NCI-H1092 treated with DMSO at 0.1 percent for 48 hours (cell line): ENCODE measurements around the gene TAS2R41.
A peak's percentile ranks its signal among the peaks of the same experiment; 100 is the strongest.
"Not testable (repeated sequence)": the region's sequence is repeated elsewhere in the genome, so short reads cannot be mapped to it uniquely, and the experiment has no call there.

Experiments used
- DNase-seq: peaks from one replicate; lab custom pipeline; 2025; lab: John Stamatoyannopoulos, UW

The TAS2R41 gene

GRCh38 chr7:143456992-143457793 lies 20.5 kb upstream of the TAS2R41 start:
- no peak for DNase-seq

DNA sequence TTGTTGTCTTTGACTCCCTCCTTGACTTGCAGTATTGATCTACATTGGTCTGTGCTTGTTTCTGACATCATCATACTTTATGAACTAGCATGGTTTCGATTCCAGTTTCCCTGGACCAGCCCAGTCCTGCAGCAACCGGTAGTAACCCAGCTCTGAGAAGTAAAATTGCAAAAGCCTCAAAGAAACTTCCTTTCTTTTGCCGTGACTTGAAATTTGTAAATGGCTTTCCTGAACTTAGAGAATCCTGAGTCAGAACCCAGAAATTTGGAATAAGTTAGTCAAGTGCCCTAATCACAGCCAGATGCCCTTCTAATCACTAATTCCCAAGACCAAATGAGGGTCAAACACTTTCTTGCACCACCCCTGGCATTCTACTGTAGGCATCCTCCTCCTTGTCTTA lies 19.4 kb upstream of the TAS2R41 start:
- no peak for DNase-seq

DNA sequence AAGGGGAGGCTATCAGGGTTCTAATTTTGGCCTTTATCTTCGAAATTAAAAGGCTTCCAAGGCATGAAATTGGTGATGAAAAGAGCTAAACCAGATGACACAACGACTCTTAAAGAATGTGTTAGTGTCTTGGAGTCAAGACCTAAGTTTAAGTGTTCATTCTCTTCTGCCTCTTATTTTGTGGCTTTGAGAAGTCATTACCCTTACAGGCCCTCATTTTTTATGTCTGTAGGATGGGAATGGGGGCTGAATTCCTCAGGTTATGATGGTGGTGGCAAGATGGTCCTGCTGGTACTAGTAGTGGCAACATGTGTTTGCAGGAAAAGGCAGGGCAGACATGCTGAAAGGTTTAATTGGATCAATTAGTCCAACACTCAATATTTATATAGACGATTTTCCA lies 19.0 kb upstream of the TAS2R41 start:
- DNase-seq, result no peak

- DNase-seq, result no peak
These were observed 18.3 kb upstream of the TAS2R41 start for GRCh38 chr7:143459359-143459758.

DNA sequence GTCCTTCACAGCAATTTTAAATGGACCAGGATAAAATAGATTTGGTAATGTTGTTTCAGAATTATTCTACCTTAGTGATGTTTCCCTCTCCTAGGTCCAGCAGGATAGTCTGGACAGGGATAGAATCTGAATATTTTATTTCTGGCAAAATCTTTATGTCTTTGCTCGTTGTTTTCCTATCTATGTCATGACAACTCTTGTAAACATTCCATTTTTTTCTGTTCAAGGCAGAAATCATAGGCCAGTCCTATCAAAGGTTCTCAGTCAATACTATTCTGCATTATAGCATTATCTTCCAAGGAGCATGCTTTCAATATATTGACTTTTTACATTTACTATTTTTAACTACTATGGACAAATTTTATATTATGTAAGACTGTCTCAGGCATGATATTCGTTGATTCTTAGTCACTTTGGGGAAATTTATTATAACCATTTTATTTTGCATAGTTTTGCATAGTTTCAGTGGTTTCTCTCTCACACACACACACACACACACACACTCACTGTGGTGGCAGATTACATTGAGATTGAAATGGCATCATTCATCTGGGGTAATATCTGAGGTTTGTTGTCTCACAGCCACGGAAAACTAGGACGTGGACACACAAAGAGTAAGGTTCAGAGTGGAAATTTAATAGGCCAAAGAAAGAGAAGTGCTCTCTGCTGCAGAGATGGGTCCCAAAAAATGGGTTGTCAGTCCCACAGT lies 17.2 kb upstream of the TAS2R41 start:
- DNase-seq, result no peak

DNA sequence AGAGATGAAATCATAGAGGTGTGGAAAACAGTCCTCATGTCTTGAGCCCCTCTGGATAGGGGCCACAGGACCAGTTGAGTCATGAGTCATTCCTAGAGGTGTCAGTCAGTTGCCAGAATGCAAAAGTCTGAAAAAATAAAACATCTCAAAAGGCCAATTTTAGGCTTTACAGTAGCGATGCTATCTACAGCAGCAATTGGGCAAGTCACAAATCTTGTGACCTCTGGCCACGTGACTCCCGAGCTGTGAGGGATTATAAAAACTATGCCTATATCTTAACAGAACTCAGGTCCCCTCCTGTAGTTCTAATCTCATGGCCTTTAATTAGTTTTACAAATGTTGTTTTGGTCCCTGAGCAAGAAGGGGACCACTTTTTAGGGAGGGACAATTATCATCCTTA lies 15.6 kb upstream of the TAS2R41 start:
- no peak for DNase-seq

DNA sequence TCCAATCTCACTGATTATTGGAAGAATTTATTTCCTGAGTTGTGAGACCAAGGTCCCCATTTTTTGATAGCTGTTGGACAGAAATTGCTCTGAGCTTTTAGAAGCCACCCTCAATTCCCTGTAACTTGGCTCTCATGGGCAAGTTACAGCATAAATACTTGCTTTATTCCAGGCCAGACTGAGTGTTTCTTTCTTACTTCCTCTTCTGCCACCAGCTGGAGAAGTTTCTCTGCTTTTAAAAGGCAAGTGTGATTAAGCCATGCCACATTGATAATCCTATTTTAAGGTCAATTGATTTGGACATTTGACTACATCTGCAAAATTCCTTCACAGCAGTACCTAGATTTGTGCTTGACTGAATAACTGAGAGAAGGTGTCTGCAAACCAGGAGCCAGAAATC lies 14.1 kb upstream of the TAS2R41 start:
- no peak for DNase-seq

DNA sequence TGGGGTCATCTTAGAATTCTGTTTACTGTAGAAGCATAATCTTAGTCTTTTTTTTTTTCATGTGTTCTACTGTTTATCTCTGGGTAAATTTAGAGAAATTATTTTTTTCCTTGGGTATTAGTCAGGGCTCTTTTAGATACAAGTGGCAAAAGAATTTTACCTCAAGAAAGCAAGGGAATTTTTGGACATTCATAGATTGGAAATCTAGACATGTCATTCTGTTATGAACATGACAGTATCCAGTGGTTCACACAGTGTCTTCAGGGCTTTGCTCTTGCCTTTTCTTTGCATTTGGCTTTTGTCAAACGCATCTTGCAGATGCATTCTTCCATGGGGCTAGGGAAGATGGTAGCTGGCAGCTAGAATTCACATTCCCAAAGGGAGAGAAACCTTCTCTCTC lies 13.7 kb upstream of the TAS2R41 start:
- no peak for DNase-seq

DNA sequence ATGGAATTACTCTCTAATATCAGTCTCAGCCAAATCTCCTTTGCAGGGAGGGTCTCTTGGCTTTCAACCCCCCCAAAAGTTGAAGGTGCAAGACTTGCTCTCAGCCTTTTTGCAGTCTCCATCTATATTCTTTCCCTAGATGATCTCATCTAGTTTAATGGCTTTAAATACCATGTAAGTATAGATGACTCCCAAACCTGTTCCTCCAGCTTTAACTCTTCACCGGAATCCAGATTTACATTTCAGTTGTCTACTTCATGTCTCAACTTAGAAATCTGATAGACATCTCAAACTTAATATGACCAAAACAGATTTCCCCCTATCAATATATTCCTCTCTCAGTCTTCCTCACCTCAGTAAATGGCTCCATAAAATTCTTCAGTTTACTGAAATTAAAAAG lies 9.9 kb upstream of the TAS2R41 start:
- no peak for DNase-seq

- not testable (repeated sequence) for DNase-seq
These were observed 5.5 kb upstream of the TAS2R41 start for GRCh38 chr7:143472071-143472689.

- no peak for DNase-seq
These were observed 1.5 kb downstream of the TAS2R41 start for GRCh38 chr7:143479055-143479766.

GRCh38 chr7:143480501-143480900 lies 2.8 kb downstream of the TAS2R41 start:
- no peak for DNase-seq

DNA sequence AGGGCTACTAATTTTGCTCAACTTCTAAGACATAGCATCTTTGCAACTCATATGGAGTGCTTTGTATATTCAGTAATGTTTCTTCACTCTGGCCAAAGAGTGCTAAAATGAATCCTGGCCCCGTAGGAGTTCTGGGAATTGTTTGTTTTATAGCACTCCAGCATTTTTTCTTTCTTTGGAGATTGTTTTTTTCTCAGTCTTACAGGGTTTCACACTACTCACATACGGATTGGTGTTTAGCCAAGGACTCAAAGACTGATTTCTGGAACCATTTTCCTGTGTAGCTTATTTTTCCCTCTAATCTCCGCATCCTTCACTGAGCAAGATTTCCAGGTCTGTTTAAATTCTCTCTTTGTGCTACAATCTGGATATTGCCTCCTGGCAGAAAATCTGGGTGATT lies 6.4 kb downstream of the TAS2R41 start:
- no peak for DNase-seq

- no peak for DNase-seq
These were observed 7.4 kb downstream of the TAS2R41 start for GRCh38 chr7:143485094-143485493.

GRCh38 chr7:143485500-143485899 lies 7.8 kb downstream of the TAS2R41 start:
- DNase-seq, result no peak

GRCh38 chr7:143486266-143486665 lies 8.6 kb downstream of the TAS2R41 start:
- DNase-seq, result not testable (repeated sequence)

DNA sequence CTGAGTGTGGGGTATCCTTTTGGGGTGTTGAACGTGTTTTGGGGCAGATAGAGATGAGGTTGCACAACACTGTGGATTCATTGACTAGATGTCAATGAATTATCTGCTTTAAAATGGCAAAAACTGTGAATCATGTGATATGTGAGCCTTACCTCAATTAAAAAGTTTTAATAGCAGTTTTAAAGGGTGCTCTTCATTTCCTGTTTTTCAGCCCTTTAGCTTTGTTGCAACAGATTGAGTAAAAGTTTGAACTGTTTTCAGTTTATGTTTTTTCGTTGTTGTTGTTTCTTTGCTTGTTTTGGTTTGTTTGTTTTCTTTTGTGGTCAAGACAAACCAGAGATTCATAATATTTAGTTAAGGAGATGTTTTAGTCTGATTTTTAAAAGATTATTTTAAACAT lies 9.4 kb downstream of the TAS2R41 start:
- DNase-seq, result no peak

- DNase-seq, result peak; percentile 59
These were observed 9.9 kb downstream of the TAS2R41 start for GRCh38 chr7:143487566-143487965.

GRCh38 chr7:143490717-143491306 lies 13.1 kb downstream of the TAS2R41 start:
- DNase-seq, result no peak

DNA sequence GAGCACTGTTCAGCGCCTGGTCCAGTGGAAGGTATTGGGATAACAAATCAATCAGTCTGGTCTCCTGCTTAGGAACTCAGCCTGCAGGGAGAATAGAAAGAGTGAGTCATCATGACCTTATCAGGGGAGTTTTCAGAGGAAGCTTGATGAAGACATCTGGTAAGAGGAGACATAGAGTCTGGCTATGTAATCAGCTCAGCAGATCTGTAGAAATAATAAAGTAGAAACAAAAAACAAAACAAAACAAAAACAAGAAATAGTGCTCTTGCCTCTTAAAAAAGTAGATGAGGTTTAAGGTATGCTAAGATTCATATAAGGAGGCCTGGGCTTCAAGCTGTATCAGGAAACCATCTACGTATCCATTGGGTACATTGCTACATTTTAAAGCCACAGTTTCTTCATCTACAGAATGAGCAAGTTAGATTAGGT lies 14.4 kb downstream of the TAS2R41 start:
- DNase-seq, result no peak

GRCh38 chr7:143492799-143493739 lies 15.4 kb downstream of the TAS2R41 start:
- no peak for DNase-seq
